T47D (cell line): ENCODE data around the gene AICDA.
"Not testable (repeated sequence)": the region's sequence is repeated elsewhere in the genome, so short reads cannot be mapped to it uniquely, and the experiment has no call there.

Experiments used
- DNase-seq, 2 experiments: peaks; one replicate each; pipeline versions ENCODE4 v3.0.0 to v3.0.0-alpha.2; 2011 to 2012; ENCODE audit warnings: low read depth in 1 of 2, low spot score in 1 of 2
- JUND ChIP-seq: IDR thresholded peaks from 2 replicates; pipeline ENCODE4 v1.6.1; 2012; ENCODE audit warnings: low read depth
- in situ Hi-C: cut with HindIII; loops from 2 replicates; pipeline ENCODE4 v1.10.0; 2016; ENCODE audit warnings: low sequenced_read_pairs, low pct_unique_long_range_greater_than_20kb

AICDA gene

DNA sequence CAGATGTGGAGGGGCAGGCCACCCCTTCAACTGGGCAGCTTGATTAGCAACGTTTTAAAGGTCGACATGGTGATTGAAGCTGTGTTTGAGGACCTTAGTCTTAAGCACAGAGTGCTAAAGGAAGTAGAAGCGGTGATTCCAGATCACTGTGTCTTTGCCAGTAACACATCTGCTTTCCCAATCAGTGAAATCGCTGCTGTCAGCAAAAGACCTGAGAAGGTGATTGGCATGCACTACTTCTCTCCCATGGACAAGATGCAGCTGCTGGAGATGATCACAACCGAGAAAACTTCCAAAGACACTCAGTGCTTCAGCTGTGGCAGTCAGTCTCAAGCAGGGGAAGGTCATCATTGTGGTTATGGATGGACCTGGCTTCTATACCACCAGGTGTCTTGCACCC, 23.9 kb upstream of the AICDA start:
- in situ Hi-C loops, result no loop called here
- no peak for TF ChIP-seq JUND
- no peak for DNase-seq

DNA sequence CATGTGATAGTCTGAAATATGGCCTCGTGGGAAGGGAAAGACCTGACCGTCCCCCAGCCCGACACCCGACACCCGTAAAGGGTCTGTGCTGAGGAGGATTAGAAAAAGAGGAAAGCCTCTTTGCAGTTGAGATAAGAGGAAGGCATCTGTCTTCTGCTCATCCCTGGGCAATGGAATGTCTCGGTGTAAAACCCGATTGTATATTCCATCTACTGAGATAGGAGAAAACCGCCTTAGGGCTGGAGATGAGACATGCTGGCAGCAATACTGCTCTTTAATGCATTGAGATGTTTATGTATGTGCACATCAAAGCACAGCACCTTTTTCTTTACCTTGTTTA, 23.3 kb upstream of the AICDA start:
- DNase-seq, in situ Hi-C loops: not testable (repeated sequence)

DNA sequence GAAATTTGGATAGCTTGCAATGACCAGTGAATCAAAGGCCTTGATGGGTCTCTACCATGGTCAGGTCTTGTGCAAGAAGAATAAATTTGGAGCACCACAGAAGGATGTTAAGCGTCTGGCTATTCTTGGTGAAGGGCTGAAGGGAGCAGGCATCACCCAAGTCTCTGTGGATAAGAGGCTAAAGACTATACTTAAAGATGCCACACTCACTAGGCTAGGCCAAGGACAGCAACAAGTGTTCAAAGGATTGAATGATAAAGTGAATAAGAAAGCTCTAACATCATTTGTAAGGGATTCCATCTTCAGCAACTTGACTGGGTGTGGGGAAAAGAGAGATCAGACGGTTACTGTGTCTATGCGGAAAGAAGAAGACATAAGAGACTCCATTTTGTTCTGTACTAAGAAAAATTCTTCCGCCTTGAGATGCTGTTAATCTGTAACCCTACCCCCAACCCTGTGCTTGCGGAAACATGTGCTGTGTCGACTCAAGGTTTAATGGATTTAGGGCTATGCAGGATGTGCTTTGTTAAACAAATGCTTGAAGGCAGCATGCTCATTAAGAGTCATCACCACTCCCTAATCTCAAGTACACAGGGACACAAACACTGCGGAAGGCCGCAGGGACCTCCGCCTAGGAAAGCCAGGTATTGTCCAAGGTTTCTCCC, 22.8 kb upstream of the AICDA start:
- DNase-seq, in situ Hi-C loops: not testable (repeated sequence)

DNA sequence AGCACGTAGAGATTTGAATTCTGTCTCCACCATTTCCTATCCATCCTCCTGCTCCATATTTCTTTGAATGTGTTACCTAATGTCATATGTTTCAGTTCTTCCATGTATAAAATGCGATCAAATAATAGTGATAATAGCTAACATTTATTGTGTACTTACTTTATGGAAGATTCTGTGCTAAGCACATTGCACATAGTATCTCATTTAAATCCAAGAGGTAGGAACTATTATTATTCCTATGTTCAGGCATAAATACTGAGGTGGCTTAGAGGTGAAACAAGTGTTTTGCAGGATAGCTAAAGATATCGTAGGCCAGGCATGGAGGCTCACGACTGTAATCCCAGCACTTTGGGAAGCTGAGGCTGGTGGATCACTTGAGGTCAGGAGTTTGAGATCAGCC, 17.5 kb upstream of the AICDA start:
- in situ Hi-C loops, result no loop called here
- no peak for DNase-seq
- no peak for TF ChIP-seq JUND

- in situ Hi-C loops, result no loop called here
- no peak for TF ChIP-seq JUND
Observed at GRCh38 chr12:8629486-8630033, 16.9 kb upstream of the AICDA start.

DNA sequence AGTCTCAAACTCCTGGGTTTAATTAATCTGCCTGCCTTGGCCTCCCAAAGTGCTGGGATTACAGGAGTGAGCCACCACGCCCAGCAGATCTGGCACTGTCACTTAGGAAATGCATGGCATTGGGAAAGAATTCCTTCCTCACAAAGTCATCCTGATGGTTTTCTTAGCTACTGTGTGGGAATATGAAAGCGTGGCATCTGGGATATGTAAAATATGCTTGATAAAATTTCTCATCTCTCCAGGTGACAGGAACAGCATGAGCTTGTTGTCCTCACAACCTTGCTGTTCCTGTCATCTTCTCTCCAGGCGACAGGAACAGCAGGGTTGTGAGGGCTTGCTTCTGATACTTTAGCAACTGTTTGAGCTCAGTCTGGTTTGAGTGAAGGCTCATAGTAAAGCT, 16.1 kb upstream of the AICDA start:
- TF ChIP-seq JUND, result no peak
- in situ Hi-C loops, result no loop called here
- DNase-seq, result no peak

More at GRCh38 chr12:8629486-8630033, 16.9 kb upstream of the AICDA start:
- DNase-seq, result no peak

DNA sequence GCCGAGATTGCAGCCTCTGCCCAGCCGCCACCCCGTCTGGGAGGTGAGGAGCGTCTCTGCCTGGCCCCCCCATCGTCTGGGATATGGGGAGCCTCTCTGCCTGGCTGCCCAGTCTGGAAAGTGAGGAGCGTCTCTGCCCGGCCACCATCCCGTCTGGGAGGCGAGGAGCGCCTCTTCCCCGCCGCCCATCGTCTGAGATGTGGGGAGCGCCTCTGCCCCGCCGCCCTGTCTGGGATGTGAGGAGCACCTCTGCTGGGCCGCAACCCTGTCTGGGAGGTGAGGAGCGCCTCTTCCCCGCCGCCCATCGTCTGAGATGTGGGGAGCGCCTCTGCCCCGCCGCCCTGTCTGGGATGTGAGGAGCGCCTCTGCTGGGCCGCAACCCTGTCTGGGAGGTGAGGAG, 12.1 kb upstream of the AICDA start:
- DNase-seq, in situ Hi-C loops: not testable (repeated sequence)

- no peak for TF ChIP-seq JUND
- in situ Hi-C loops, result no loop called here
- no peak for DNase-seq
Observed at GRCh38 chr12:8622646-8623045, 10.0 kb upstream of the AICDA start.

DNA sequence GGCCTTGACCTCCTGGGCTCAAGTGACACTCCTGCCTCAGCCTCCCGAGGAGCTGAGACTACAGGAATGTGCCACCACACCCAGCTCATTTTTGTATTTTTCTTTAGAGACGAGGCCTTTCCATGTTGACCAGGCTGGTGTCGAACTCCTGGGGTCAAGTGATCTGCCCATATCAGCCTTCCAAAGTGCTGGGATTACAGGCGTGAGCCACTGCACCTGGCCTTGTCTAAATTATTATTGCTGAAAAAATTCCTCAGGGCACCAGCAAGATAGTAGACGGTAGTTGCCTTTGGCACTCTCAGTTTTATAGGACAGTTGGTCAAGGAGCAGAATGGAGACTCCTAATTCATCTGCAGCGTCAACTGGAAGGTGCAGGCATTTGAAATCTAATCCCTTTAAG, 2.5 kb upstream of the AICDA start:
- TF ChIP-seq JUND, result no peak
- in situ Hi-C loops, result no loop called here
- DNase-seq, result no peak

- in situ Hi-C loops, DNase-seq: not testable (repeated sequence)
Observed at GRCh38 chr12:8613881-8614280, 1.2 kb upstream of the AICDA start.

- TF ChIP-seq JUND, result no peak
- DNase-seq, result peak; percentile 4 to 29
- in situ Hi-C loops, result no loop called here
Observed at GRCh38 chr12:8609061-8609570, 3.5 kb downstream of the AICDA start.

- no peak for DNase-seq
- TF ChIP-seq JUND, result no peak
- in situ Hi-C loops, result no loop called here
Observed at GRCh38 chr12:8606890-8607289, 5.8 kb downstream of the AICDA start.

GRCh38 chr12:8605057-8605456, 7.6 kb downstream of the AICDA start:
- TF ChIP-seq JUND, result no peak
- no peak for DNase-seq
- in situ Hi-C loops, result no loop called here

GRCh38 chr12:8603856-8604255, 8.8 kb downstream of the AICDA start:
- no peak for TF ChIP-seq JUND
- no peak for DNase-seq
- in situ Hi-C loops, result no loop called here
